ENCODE measurements around the gene SCGN.

GRCh38 chr6:25659633-25660368 is 7.8 kb downstream of the SCGN start:
- TF ChIP-seq EZH2 (IDR thresholded peaks at IDR 0.05; ENCODE audit: borderline replicate concordance, low read length) (no peak), CTCF (IDR thresholded peaks at IDR 0.05; ENCODE audit: low read length) (no peak)

All from OCI-LY1 (cell line).